ENCODE measurements around the gene DGKH. TPM values are rescaled to one million over a fixed set of nuclear protein-coding genes. Genes with fewer than 3 reads are reported as not detected.

The DGKH gene
- total RNA-seq, 1 experiment from 2014 or later = 22.8 TPM

- no peak for TF ChIP-seq CTCF (IDR thresholded peaks at IDR 0.05)
- TF ChIP-seq TCF7L2 (IDR thresholded peaks at IDR 0.05; ENCODE audit: low read depth, low read length) = no peak
- no peak for TF ChIP-seq REST (IDR thresholded peaks at IDR 0.05; ENCODE audit: insufficient read depth in 1 of 2, low read depth in 2 of 2, low read length in 1 of 2)
- H3K9me3 ChIP-seq (ENCODE audit: control insufficient read depth, insufficient read depth, low read depth, low read length) = peaks cover 7% of the 10 kb centered on the region; the same call in 1 of the 2 replicates
- intact Hi-C loops (cut with micrococcal nuclease; ENCODE audit: unreplicated experiment) = no loop called here
- BruUV-seq (replicated peaks) = no TSS peak
- no peaks in the 10 kb centered on the region for H3K36me3 ChIP-seq (ENCODE audit: control insufficient read depth, insufficient read depth, low read length)
- CTCF ChIA-PET = no interaction called here
- DNase-seq (ENCODE audit: low read depth, low spot score) (no peak), ATAC-seq (no peak)
- no peaks in the 10 kb centered on the region for H3K27me3 ChIP-seq (ENCODE audit: control insufficient read depth, insufficient read depth, low read length)
- peak overlapping the region; percentile 74 for H3K27ac ChIP-seq (ENCODE audit: low read length)
- peak overlapping the region; percentile 62 to 72 for H3K4me3 ChIP-seq (ENCODE audit: low read depth in 2 of 2, low read length in 2 of 2)
- POLR2A ChIA-PET = no interaction called here
- in situ Hi-C loops (cut with HindIII; ENCODE audit: low pct_unique_long_range_greater_than_20kb, low sequenced_read_pairs) = no loop called here
- H3K4me1 ChIP-seq (ENCODE audit: control insufficient read depth, insufficient read depth, low read length) = no peaks in the 10 kb centered on the region; the same call in 1 of the 2 replicates
Observed at GRCh38 chr13:42272804-42273175, 224.3 kb downstream of the DGKH start.

- H3K4me1 ChIP-seq (ENCODE audit: control insufficient read depth, insufficient read depth, low read length) = no peaks in the 10 kb centered on the region; the same call in 1 of the 2 replicates
- H3K27ac ChIP-seq (ENCODE audit: low read length) = no peak overlapping the region
- no peaks in the 10 kb centered on the region for H3K27me3 ChIP-seq (ENCODE audit: control insufficient read depth, insufficient read depth, low read length)
- no peaks in the 10 kb centered on the region for H3K36me3 ChIP-seq (ENCODE audit: control insufficient read depth, insufficient read depth, low read length)
- intact Hi-C loops (cut with micrococcal nuclease; ENCODE audit: unreplicated experiment) (no loop called here), in situ Hi-C loops (cut with HindIII; ENCODE audit: low pct_unique_long_range_greater_than_20kb, low sequenced_read_pairs) (no loop called here)
- peaks cover 7% of the 10 kb centered on the region; the same call in 1 of the 2 replicates for H3K9me3 ChIP-seq (ENCODE audit: control insufficient read depth, insufficient read depth, low read depth, low read length)
- no peak for DNase-seq (ENCODE audit: low read depth, low spot score)
- ChIA-PET POLR2A (no interaction called here), CTCF (interaction anchor here (0.5 kb wide), 1 partner anchor 23 kb away, joined by 3 read pairs; no protein-coding TSS in a partner anchor)
- ATAC-seq = no peak
- no TSS peak for BruUV-seq (replicated peaks)
- no peak overlapping the region for H3K4me3 ChIP-seq (ENCODE audit: low read depth in 2 of 2, low read length in 2 of 2)
- TF ChIP-seq POLR2AphosphoS5 (IDR thresholded peaks at IDR 0.05; ENCODE audit: low read depth, low read length) (no peak), TCF7L2 (IDR thresholded peaks at IDR 0.05; ENCODE audit: low read depth, low read length) (no peak), SIN3A (IDR thresholded peaks at IDR 0.05; ENCODE audit: borderline replicate concordance, insufficient read depth, low read depth, low read length) (no peak), REST (IDR thresholded peaks at IDR 0.05; ENCODE audit: insufficient read depth in 1 of 2, low read depth in 2 of 2, low read length in 1 of 2) (no peak), CTCF (IDR thresholded peaks at IDR 0.05) (no peak)
Observed at GRCh38 chr13:42274386-42275097, 226.1 kb downstream of the DGKH start.
